WTC11 (cell line): ENCODE data around the gene TCEAL9. TPM values are rescaled to one million over a fixed set of nuclear protein-coding genes. Genes with fewer than 3 reads are reported as not detected.

Experiments used
- ATAC-seq: fragments of 200-7000 bp; cut with Tn5 transposase; 2 replicates; pipeline ENCODE4 v1.10.0; 2021; ENCODE audit warnings: mild to moderate bottlenecking, moderate library complexity
- CTCF ChIA-PET: fragments of 300-600 bp; sonication (Branson Sonifier 250); formaldehyde crosslinking; loops from one replicate; lab custom pipeline; 2021; ENCODE audit warnings: antibody characterized with exemption; lab: Charles Lee
- POLR2A ChIA-PET: fragments of 350-600 bp; sonication (Branson Sonifier 250); formaldehyde crosslinking; loops from one replicate; lab custom pipeline; 2021; ENCODE audit warnings: antibody characterized with exemption; lab: Charles Lee
- DNase-seq: peaks from one replicate; pipeline ENCODE4 v3.0.0; 2021; ENCODE audit warnings: low spot score
- H3K27ac Mint-ChIP-seq: 2 replicates; pipeline ENCODE4 v1.8.0; 2021; ENCODE audit warnings: mixed read lengths
- H3K27me3 Mint-ChIP-seq: 2 replicates; pipeline ENCODE4 v1.8.0; 2021; ENCODE audit warnings: low read depth, mild to moderate bottlenecking, moderate library complexity, mixed read lengths
- H3K36me3 Mint-ChIP-seq: 2 replicates; pipeline ENCODE4 v1.8.0; 2021; ENCODE audit warnings: mixed read lengths
- H3K4me1 Mint-ChIP-seq: 2 replicates; pipeline ENCODE4 v1.8.0; 2022; ENCODE audit warnings: mixed read lengths
- H3K4me3 Mint-ChIP-seq: 2 replicates; pipeline ENCODE4 v1.8.0; 2021; ENCODE audit warnings: mild to moderate bottlenecking, moderate library complexity, mixed read lengths
- H3K9me3 Mint-ChIP-seq: 2 replicates; pipeline ENCODE4 v1.8.0; 2021; ENCODE audit warnings: mixed read lengths
- ARID4B ChIP-seq: sonication (generic); formaldehyde crosslinking; IDR thresholded peaks from 2 replicates; pipeline ENCODE4 v1.8.0; 2023; ENCODE audit warnings: missing genetic modification reagents, mild to moderate bottlenecking, borderline replicate concordance
- FOXJ3 ChIP-seq: sonication (generic); formaldehyde crosslinking; IDR thresholded peaks from 2 replicates; pipeline ENCODE4 v1.9.0; 2021; ENCODE audit warnings: missing genetic modification reagents, mild to moderate bottlenecking, borderline replicate concordance
- FOXP1 ChIP-seq: sonication (generic); formaldehyde crosslinking; IDR thresholded peaks from 2 replicates; pipeline ENCODE4 v1.8.0; 2022; ENCODE audit warnings: missing genetic modification reagents, mild to moderate bottlenecking, moderate library complexity, borderline replicate concordance
- MXD4 ChIP-seq: fragments of 250-450 bp; sonication (Bioruptor Pico); IDR thresholded peaks from 2 replicates; pipeline ENCODE4 v1.8.0; 2021; ENCODE audit warnings: mild to moderate bottlenecking, moderate library complexity, borderline replicate concordance
- NR3C1 ChIP-seq: sonication (generic); formaldehyde crosslinking; conservative IDR thresholded peaks from 2 replicates; pipeline ENCODE4 v1.8.1; 2023; ENCODE audit warnings: low read depth, mild to moderate bottlenecking, missing genetic modification reagents
- PRRX2 ChIP-seq: fragments of 250-450 bp; sonication (Bioruptor Pico); IDR thresholded peaks from 2 replicates; pipeline ENCODE4 v1.8.0; 2021; ENCODE audit warnings: mild to moderate bottlenecking
- TEAD1 ChIP-seq: sonication (generic); formaldehyde crosslinking; IDR thresholded peaks from 2 replicates; pipeline ENCODE4 v1.8.0; 2022; ENCODE audit warnings: mild to moderate bottlenecking, missing genetic modification reagents
- TEAD4 ChIP-seq: sonication (generic); formaldehyde crosslinking; IDR thresholded peaks from 2 replicates; pipeline ENCODE4 v1.8.0; 2022; ENCODE audit warnings: mild to moderate bottlenecking, missing genetic modification reagents
- ZNF121 ChIP-seq: sonication (generic); formaldehyde crosslinking; IDR thresholded peaks from 2 replicates; pipeline ENCODE4 v1.8.0; 2023; ENCODE audit warnings: missing genetic modification reagents
- ZNF219 ChIP-seq: sonication (generic); formaldehyde crosslinking; IDR thresholded peaks from 2 replicates; pipeline ENCODE4 v1.8.0; 2023; ENCODE audit warnings: missing genetic modification reagents, mild to moderate bottlenecking, borderline replicate concordance
- ZNF281 ChIP-seq: sonication (generic); formaldehyde crosslinking; IDR thresholded peaks from 2 replicates; pipeline ENCODE4 v1.8.0; 2023; ENCODE audit warnings: mild to moderate bottlenecking, missing genetic modification reagents
- total RNA-seq: library from RNA; stranded (reverse); gene quantifications from 3 replicates; pipeline ENCODE4 v1.2.3, GENCODE V29; 2021
- TF ChIP-seq, protein P1 (sequence below): sonication (generic); formaldehyde crosslinking; IDR thresholded peaks from 2 replicates; pipeline ENCODE4 v1.8.1; 2023; ENCODE audit warnings: mild to moderate bottlenecking, missing genetic modification reagents
- TF ChIP-seq, protein P2 (sequence below): sonication (generic); formaldehyde crosslinking; IDR thresholded peaks from 2 replicates; pipeline ENCODE4 v1.8.1; 2023; ENCODE audit warnings: mild to moderate bottlenecking, missing genetic modification reagents, moderate library complexity
- TF ChIP-seq, protein P3 (sequence below): sonication (generic); formaldehyde crosslinking; IDR thresholded peaks from 2 replicates; pipeline ENCODE4 v1.8.1; 2022; ENCODE audit warnings: low read depth, mild to moderate bottlenecking, moderate library complexity, missing genetic modification reagents, borderline replicate concordance
- TF ChIP-seq, protein P4 (sequence below): sonication (generic); formaldehyde crosslinking; IDR thresholded peaks from 2 replicates; pipeline ENCODE4 v1.8.0; 2022; ENCODE audit warnings: mild to moderate bottlenecking, missing genetic modification reagents

Gene TCEAL9
- total RNA-seq, 1 experiment from 2014 or later, result 30.4 TPM

DNA sequence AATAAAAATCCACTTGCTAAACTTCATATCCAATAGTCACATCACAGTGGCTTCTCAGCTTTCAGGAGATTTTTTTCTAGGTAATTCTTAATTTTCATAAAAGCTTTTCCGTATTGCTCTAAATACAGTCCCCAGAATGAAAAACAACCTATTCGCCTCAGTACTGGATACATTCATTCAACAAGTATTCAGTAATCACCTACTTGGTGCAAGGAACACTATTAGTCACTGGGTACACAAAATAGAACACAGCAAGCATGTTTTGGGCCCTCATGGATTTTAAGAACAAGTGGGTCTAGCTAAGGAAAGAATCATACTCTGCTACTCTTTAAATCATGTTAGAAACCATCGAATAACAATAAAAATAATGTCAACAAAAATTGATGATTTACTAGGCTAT, 17.3 kb downstream of the TCEAL9 start (continued):
- TF ChIP-seq, protein P1, sequence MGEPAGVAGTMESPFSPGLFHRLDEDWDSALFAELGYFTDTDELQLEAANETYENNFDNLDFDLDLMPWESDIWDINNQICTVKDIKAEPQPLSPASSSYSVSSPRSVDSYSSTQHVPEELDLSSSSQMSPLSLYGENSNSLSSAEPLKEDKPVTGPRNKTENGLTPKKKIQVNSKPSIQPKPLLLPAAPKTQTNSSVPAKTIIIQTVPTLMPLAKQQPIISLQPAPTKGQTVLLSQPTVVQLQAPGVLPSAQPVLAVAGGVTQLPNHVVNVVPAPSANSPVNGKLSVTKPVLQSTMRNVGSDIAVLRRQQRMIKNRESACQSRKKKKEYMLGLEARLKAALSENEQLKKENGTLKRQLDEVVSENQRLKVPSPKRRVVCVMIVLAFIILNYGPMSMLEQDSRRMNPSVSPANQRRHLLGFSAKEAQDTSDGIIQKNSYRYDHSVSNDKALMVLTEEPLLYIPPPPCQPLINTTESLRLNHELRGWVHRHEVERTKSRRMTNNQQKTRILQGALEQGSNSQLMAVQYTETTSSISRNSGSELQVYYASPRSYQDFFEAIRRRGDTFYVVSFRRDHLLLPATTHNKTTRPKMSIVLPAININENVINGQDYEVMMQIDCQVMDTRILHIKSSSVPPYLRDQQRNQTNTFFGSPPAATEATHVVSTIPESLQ (CRISPR knock-in tag), result no peak
- TF ChIP-seq ZNF219 (CRISPR knock-in tag) (no peak), TEAD4 (no peak), NR3C1 (CRISPR knock-in tag) (no peak), PRRX2 (CRISPR knock-in tag) (no peak), ARID4B (CRISPR knock-in tag) (no peak)
- TF ChIP-seq, protein P2, sequence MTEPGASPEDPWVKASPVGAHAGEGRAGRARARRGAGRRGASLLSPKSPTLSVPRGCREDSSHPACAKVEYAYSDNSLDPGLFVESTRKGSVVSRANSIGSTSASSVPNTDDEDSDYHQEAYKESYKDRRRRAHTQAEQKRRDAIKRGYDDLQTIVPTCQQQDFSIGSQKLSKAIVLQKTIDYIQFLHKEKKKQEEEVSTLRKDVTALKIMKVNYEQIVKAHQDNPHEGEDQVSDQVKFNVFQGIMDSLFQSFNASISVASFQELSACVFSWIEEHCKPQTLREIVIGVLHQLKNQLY (CRISPR knock-in tag), result no peak

DNA sequence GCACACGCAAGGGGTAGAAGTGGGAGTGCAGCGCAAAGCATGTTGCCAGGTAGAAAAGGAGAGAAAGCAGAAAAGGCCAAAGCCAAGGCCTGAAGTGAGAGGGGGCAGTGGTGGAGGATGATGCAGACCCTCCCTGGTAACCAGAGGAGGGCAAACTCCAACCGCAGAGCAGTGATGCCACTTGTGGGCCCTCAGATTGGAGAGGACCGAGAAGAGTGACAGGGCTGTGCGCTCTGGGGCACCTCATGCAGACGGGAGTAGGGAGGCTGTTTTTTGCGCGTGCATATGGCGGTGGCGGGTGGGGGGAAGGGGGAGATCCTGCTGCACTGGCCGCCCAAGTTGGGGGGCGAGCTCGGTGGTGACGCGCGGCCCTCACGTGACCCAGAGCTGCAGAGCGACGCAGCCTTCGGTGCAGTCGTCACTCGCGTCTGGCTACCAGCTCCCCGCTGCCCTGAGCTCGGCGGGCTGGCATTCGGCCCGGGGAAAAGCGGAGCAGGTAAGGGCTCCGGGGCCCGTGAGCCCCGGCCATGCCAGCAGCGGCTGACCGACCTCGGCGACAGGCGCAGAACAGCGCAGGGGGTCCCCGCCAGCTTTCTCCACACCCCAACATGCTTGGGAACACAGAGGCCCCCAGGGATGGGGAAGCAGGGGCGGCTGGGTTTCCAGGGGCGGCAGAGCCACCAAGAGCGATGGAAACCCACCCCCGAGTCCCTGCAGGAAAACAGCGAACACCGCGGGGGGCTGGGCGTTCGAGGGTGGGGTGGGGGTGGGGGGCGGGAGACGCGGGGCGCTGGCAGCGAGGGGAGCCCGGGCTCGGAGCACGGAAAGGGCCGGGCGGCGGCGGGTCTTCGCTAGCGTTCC, 20.0 kb downstream of the TCEAL9 start, which contains the start of gene BEX3:
BEX3 (plus strand) TSS at position 421 of the 861 bp plus-strand sequence. CDS start 984 bp downstream, outside the sequence.
- ChIA-PET CTCF (no interaction called here), POLR2A (interaction anchor here (0.6 to 2.3 kb wide), 6 partner anchors 20 to 161 kb away, joined by 3 to 25 read pairs (median 4); partner anchors contain the start of genes BEX4, TCEAL8 and TCEAL9)
- Mint-ChIP-seq H3K27ac (peak within 1 kb of the TSS; percentile 97), H3K36me3 (peaks cover 21% of the 10 kb centered on the region), H3K4me3 (peak within 1 kb of the TSS; percentile 76), H3K4me1 (peaks cover 12% of the 10 kb centered on the region), H3K27me3 (no peaks in the 10 kb centered on the region), H3K9me3 (no peaks in the 10 kb centered on the region)
- peak; percentile 68 for DNase-seq
- ATAC-seq, result peak; percentile 90
- TF ChIP-seq, protein P3, sequence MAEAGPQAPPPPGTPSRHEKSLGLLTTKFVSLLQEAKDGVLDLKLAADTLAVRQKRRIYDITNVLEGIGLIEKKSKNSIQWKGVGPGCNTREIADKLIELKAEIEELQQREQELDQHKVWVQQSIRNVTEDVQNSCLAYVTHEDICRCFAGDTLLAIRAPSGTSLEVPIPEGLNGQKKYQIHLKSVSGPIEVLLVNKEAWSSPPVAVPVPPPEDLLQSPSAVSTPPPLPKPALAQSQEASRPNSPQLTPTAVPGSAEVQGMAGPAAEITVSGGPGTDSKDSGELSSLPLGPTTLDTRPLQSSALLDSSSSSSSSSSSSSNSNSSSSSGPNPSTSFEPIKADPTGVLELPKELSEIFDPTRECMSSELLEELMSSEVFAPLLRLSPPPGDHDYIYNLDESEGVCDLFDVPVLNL (CRISPR knock-in tag), result no peak
- TF ChIP-seq MXD4 (CRISPR knock-in tag) (no peak), FOXP1 (peak; percentile 50; the same call in 1 of the 2 replicates), TEAD1 (0 out of 2 replicates have a peak, but pooled peaks have one; percentile 23), FOXJ3 (no peak), ARID4B (CRISPR knock-in tag) (peak; percentile 73; the same call in 1 of the 2 replicates), ZNF281 (0 out of 2 replicates have a peak, but pooled peaks have one; percentile 30), ZNF121 (CRISPR knock-in tag) (peak; percentile 63; the same call in 1 of the 2 replicates)
- TF ChIP-seq, protein P4, sequence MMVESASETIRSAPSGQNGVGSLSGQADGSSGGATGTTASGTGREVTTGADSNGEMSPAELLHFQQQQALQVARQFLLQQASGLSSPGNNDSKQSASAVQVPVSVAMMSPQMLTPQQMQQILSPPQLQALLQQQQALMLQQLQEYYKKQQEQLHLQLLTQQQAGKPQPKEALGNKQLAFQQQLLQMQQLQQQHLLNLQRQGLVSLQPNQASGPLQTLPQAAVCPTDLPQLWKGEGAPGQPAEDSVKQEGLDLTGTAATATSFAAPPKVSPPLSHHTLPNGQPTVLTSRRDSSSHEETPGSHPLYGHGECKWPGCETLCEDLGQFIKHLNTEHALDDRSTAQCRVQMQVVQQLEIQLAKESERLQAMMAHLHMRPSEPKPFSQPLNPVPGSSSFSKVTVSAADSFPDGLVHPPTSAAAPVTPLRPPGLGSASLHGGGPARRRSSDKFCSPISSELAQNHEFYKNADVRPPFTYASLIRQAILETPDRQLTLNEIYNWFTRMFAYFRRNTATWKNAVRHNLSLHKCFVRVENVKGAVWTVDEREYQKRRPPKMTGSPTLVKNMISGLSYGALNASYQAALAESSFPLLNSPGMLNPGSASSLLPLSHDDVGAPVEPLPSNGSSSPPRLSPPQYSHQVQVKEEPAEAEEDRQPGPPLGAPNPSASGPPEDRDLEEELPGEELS (CRISPR knock-in tag), result no peak; the same call in 1 of the 2 replicates
